ENCODE data around the gene ARRB2. TPM values are rescaled to one million over a fixed set of nuclear protein-coding genes. Genes with fewer than 3 reads are reported as not detected.

ARRB2 gene
- polyA plus RNA-seq, 1 donor from 2014 or later: 28.3 TPM

DNA sequence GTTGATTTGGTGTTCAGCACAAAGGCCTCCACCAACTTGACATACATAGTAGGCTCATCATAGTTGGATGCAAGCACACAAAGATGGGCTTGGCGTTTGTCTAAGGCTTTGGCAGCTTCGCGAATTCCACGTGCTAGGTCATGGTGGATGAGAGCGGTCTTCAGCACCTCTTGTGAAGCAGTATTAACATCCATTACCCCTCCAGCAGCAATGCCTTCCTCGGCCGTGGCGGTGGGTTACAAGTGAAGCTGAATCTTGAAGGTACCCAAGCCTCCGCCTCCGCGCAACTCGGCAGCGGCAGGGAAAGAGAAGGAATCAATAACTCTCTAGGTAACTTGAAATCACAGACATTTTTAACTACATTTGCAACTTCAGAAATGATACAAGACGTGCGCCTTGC lies 5.4 kb upstream of the ARRB2 start:
- Histone ChIP-seq H3K9me2 (ENCODE audit: insufficient read depth, low read length) (no peaks in the 10 kb centered on the region), H3K4me3 (ENCODE audit: low read length) (peak overlapping the region; percentile 92), H3K36me3 (ENCODE audit: insufficient read depth, low read length) (no peaks in the 10 kb centered on the region), H3K9ac (ENCODE audit: low read length) (no peak overlapping the region), H3K27ac (ENCODE audit: low read length) (no peak overlapping the region), H3K4me2 (ENCODE audit: low read length) (no peak overlapping the region), H2AFZ (ENCODE audit: low read depth, low read length) (no peak overlapping the region), H3K79me2 (replicated peaks; ENCODE audit: insufficient read depth, low read length) (peaks cover 36% of the 10 kb centered on the region), H4K20me1 (ENCODE audit: insufficient read depth) (no peaks in the 10 kb centered on the region), H3K27me3 (ENCODE audit: insufficient read depth, low read depth, low read length) (no peaks in the 10 kb centered on the region), H3F3A (ENCODE audit: insufficient read depth, low read length, poor library complexity, severe bottlenecking) (no peaks in the 10 kb centered on the region), H3K9me3 (ENCODE audit: low read length) (no peaks in the 10 kb centered on the region)
- no peak for TF ChIP-seq POLR2AphosphoS5 (IDR thresholded peaks at IDR 0.05)
- no peak for TF ChIP-seq RAD21 (conservative IDR thresholded peaks at IDR 0.05)
- TF ChIP-seq, protein P1, sequence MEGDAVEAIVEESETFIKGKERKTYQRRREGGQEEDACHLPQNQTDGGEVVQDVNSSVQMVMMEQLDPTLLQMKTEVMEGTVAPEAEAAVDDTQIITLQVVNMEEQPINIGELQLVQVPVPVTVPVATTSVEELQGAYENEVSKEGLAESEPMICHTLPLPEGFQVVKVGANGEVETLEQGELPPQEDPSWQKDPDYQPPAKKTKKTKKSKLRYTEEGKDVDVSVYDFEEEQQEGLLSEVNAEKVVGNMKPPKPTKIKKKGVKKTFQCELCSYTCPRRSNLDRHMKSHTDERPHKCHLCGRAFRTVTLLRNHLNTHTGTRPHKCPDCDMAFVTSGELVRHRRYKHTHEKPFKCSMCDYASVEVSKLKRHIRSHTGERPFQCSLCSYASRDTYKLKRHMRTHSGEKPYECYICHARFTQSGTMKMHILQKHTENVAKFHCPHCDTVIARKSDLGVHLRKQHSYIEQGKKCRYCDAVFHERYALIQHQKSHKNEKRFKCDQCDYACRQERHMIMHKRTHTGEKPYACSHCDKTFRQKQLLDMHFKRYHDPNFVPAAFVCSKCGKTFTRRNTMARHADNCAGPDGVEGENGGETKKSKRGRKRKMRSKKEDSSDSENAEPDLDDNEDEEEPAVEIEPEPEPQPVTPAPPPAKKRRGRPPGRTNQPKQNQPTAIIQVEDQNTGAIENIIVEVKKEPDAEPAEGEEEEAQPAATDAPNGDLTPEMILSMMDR (IDR thresholded peaks at IDR 0.05; ENCODE audit: poor library complexity, severe bottlenecking): no peak
- TF ChIP-seq EP300 (conservative IDR thresholded peaks at IDR 0.05; ENCODE audit: poor library complexity, severe bottlenecking): no peak
- TF ChIP-seq TAF1 (IDR thresholded peaks at IDR 0.05; ENCODE audit: low read depth): no peak
- no peak for TF ChIP-seq MXI1 (conservative IDR thresholded peaks at IDR 0.05; ENCODE audit: poor library complexity, severe bottlenecking)
- TF ChIP-seq SMC3 (conservative IDR thresholded peaks at IDR 0.05; ENCODE audit: poor library complexity): no peak
- no peak for TF ChIP-seq EZH2 (IDR thresholded peaks at IDR 0.05; ENCODE audit: borderline replicate concordance, insufficient read depth, low read length, poor library complexity, severe bottlenecking)
- no peak for TF ChIP-seq REST (IDR thresholded peaks at IDR 0.05; ENCODE audit: borderline replicate concordance)

GRCh38 chr17:4706121-4706520 lies 4.3 kb upstream of the ARRB2 start:
- Histone ChIP-seq H3K79me2 (replicated peaks; ENCODE audit: insufficient read depth, low read length) (peaks cover 28% of the 10 kb centered on the region), H3K27me3 (ENCODE audit: insufficient read depth, low read depth, low read length) (no peaks in the 10 kb centered on the region), H3K9me3 (ENCODE audit: low read length) (no peaks in the 10 kb centered on the region), H2AFZ (ENCODE audit: low read depth, low read length) (no peak overlapping the region), H3K4me2 (ENCODE audit: low read length) (no peak overlapping the region), H3F3A (ENCODE audit: insufficient read depth, low read length, poor library complexity, severe bottlenecking) (no peaks in the 10 kb centered on the region), H4K20me1 (ENCODE audit: insufficient read depth) (no peaks in the 10 kb centered on the region), H3K36me3 (ENCODE audit: insufficient read depth, low read length) (no peaks in the 10 kb centered on the region), H3K9me2 (ENCODE audit: insufficient read depth, low read length) (no peaks in the 10 kb centered on the region), H3K27ac (ENCODE audit: low read length) (no peak overlapping the region), H3K4me3 (ENCODE audit: low read length) (no peak overlapping the region), H3K9ac (ENCODE audit: low read length) (no peak overlapping the region)
- TF ChIP-seq POLR2AphosphoS5 (IDR thresholded peaks at IDR 0.05) (no peak), TAF1 (IDR thresholded peaks at IDR 0.05; ENCODE audit: low read depth) (no peak), EP300 (conservative IDR thresholded peaks at IDR 0.05; ENCODE audit: poor library complexity, severe bottlenecking) (no peak), RAD21 (conservative IDR thresholded peaks at IDR 0.05) (no peak), MXI1 (conservative IDR thresholded peaks at IDR 0.05; ENCODE audit: poor library complexity, severe bottlenecking) (no peak), EZH2 (IDR thresholded peaks at IDR 0.05; ENCODE audit: borderline replicate concordance, insufficient read depth, low read length, poor library complexity, severe bottlenecking) (no peak), REST (IDR thresholded peaks at IDR 0.05; ENCODE audit: borderline replicate concordance) (no peak), SMC3 (conservative IDR thresholded peaks at IDR 0.05; ENCODE audit: poor library complexity) (no peak)
- TF ChIP-seq, protein P1 (IDR thresholded peaks at IDR 0.05; ENCODE audit: poor library complexity, severe bottlenecking): no peak

Measured in neural cell (in vitro differentiated cells).